IMR-90 (cell line): Measurements from ENCODE around the gene SLC22A2.

ENCODE experiments used
- CEBPB ChIP-seq: IDR thresholded peaks from 2 replicates; pipeline ENCODE4 v1.6.1; 2012; ENCODE audit warnings: low read depth, low read length, improper control_type of control experiment
- CTCF ChIP-seq: conservative IDR thresholded peaks from 2 replicates; pipeline ENCODE4 v1.5.1; 2012; ENCODE audit warnings: mild to moderate bottlenecking, low read depth, low read length, improper control_type of control experiment
- MAFK ChIP-seq: IDR thresholded peaks from 2 replicates; pipeline ENCODE4 v1.6.1; 2012; ENCODE audit warnings: low read depth, low read length, improper control_type of control experiment
- MAZ ChIP-seq: IDR thresholded peaks from 2 replicates; pipeline ENCODE4 v1.6.1; 2012; ENCODE audit warnings: low read depth, mild to moderate bottlenecking, low read length, improper control_type of control experiment, moderate library complexity, borderline replicate concordance
- NFE2L2 ChIP-seq: fragments of 150-350 bp; IDR thresholded peaks from 2 replicates; pipeline ENCODE4 v1.6.1; 2016; ENCODE audit warnings: low read depth, mild to moderate bottlenecking, low read length
- POLR2A ChIP-seq: IDR thresholded peaks from 2 replicates; pipeline ENCODE4 v1.6.1; 2012; ENCODE audit warnings: mild to moderate bottlenecking, low read depth, low read length
- RAD21 ChIP-seq: IDR thresholded peaks from 2 replicates; pipeline ENCODE4 v1.6.1; 2012; ENCODE audit warnings: low read length, improper control_type of control experiment
- SMC3 ChIP-seq: fragments of 150-350 bp; IDR thresholded peaks from 2 replicates; pipeline ENCODE4 v1.6.1; 2016; ENCODE audit warnings: low read depth, mild to moderate bottlenecking, antibody characterized with exemption, low read length, moderate library complexity

GRCh38 chr6:160298121-160298520 is 39.5 kb upstream of the SLC22A2 start:
- no peak for TF ChIP-seq CTCF
- TF ChIP-seq MAZ: no peak
- TF ChIP-seq POLR2A: no peak
- TF ChIP-seq SMC3: no peak
- TF ChIP-seq RAD21: no peak
- TF ChIP-seq NFE2L2: no peak
- TF ChIP-seq MAFK: no peak
- TF ChIP-seq CEBPB: no peak
